ENCODE results near the gene SLC35A2. TPM values are rescaled to one million over a fixed set of nuclear protein-coding genes. Genes with fewer than 3 reads are reported as not detected.

The SLC35A2 gene
- total RNA-seq, 2 experiments from 2014 or later = 9.9 to 22.2 TPM

GRCh38 chrX:48927736-48928382 lies 16.4 kb upstream of the SLC35A2 start:
- peak overlapping the region; percentile 24 for H3K4me3 ChIP-seq (ENCODE audit: low read depth, low read length, poor library complexity, severe bottlenecking)
- ChIA-PET CTCF (ENCODE audit: unreplicated experiment) (interaction anchor here (0.5 kb wide), 1 partner anchor 11 kb away, joined by 3 read pairs; no protein-coding TSS in a partner anchor), POLR2A (interaction anchor here (1.3 kb wide), 1 partner anchor 12 kb away, joined by 3 read pairs; no protein-coding TSS in a partner anchor)
- no peaks in the 10 kb centered on the region for H4K20me1 ChIP-seq (ENCODE audit: insufficient read depth, low read length)
- H2AFZ ChIP-seq (ENCODE audit: low read length) = no peak overlapping the region
- intact Hi-C loops (cut with micrococcal nuclease; ENCODE audit: unreplicated experiment) = no loop called here
- peaks cover 22% of the 10 kb centered on the region for H3K4me1 ChIP-seq (ENCODE audit: insufficient read depth, low read length, poor library complexity, severe bottlenecking)
- no peaks in the 10 kb centered on the region for H3K9me3 ChIP-seq (ENCODE audit: low read length)
- BruUV-seq (replicated peaks) = no TSS peak
- peaks cover 77% of the 10 kb centered on the region for H3K36me3 ChIP-seq (ENCODE audit: insufficient read depth, low read length)
- TF ChIP-seq EZH2phosphoT487 (IDR thresholded peaks at IDR 0.05; ENCODE audit: borderline replicate concordance, low read depth, low read length) (no peak), CTCF (conservative IDR thresholded peaks at IDR 0.05; ENCODE audit: low read length) (no peak)
- H3K9me2 ChIP-seq (ENCODE audit: insufficient read depth, low read length) = no peaks in the 10 kb centered on the region
- no peak for DNase-seq (ENCODE audit: low spot score)
- H3K4me2 ChIP-seq (ENCODE audit: low read length) = peak overlapping the region; percentile 76
- peaks cover 18% of the 10 kb centered on the region; the same call in 1 of the 2 replicates for H3K79me2 ChIP-seq (ENCODE audit: insufficient read depth, low read depth, low read length)
- peak overlapping the region; percentile 58 for H3K27ac ChIP-seq (ENCODE audit: low read depth, low read length, poor library complexity, severe bottlenecking)

- Histone ChIP-seq H3K79me2 (ENCODE audit: insufficient read depth, low read depth, low read length) (peaks cover 18% of the 10 kb centered on the region; the same call in 1 of the 2 replicates), H3K4me1 (ENCODE audit: insufficient read depth, low read length, poor library complexity, severe bottlenecking) (peaks cover 22% of the 10 kb centered on the region), H3K4me3 (ENCODE audit: low read depth, low read length, poor library complexity, severe bottlenecking) (no peak overlapping the region), H2AFZ (ENCODE audit: low read length) (no peak overlapping the region), H3K4me2 (ENCODE audit: low read length) (peak overlapping the region; percentile 76), H3K9me2 (ENCODE audit: insufficient read depth, low read length) (no peaks in the 10 kb centered on the region), H4K20me1 (ENCODE audit: insufficient read depth, low read length) (no peaks in the 10 kb centered on the region), H3K9me3 (ENCODE audit: low read length) (no peaks in the 10 kb centered on the region), H3K36me3 (ENCODE audit: insufficient read depth, low read length) (peaks cover 76% of the 10 kb centered on the region), H3K27ac (ENCODE audit: low read depth, low read length, poor library complexity, severe bottlenecking) (peak overlapping the region; percentile 58)
- TF ChIP-seq CTCF (conservative IDR thresholded peaks at IDR 0.05; ENCODE audit: low read length) (no peak), EZH2phosphoT487 (IDR thresholded peaks at IDR 0.05; ENCODE audit: borderline replicate concordance, low read depth, low read length) (no peak)
- DNase-seq (ENCODE audit: low spot score) = no peak
- intact Hi-C loops (cut with micrococcal nuclease; ENCODE audit: unreplicated experiment) = no loop called here
- no TSS peak for BruUV-seq (replicated peaks)
- ChIA-PET CTCF (ENCODE audit: unreplicated experiment) (interaction anchor here (0.5 kb wide), 1 partner anchor 12 kb away, joined by 3 read pairs; no protein-coding TSS in a partner anchor), POLR2A (interaction anchor here (1.3 kb wide), 1 partner anchor 13 kb away, joined by 3 read pairs; no protein-coding TSS in a partner anchor)
Measured at GRCh38 chrX:48927123-48927522, 15.7 kb upstream of the SLC35A2 start.

- intact Hi-C loops (cut with micrococcal nuclease; ENCODE audit: unreplicated experiment) = no loop called here
- Histone ChIP-seq H3K79me2 (ENCODE audit: insufficient read depth, low read depth, low read length) (peaks cover 18% of the 10 kb centered on the region; the same call in 1 of the 2 replicates), H3K27ac (ENCODE audit: low read depth, low read length, poor library complexity, severe bottlenecking) (no peak overlapping the region), H3K4me2 (ENCODE audit: low read length) (no peak overlapping the region), H3K9me2 (ENCODE audit: insufficient read depth, low read length) (no peaks in the 10 kb centered on the region), H3K9me3 (ENCODE audit: low read length) (no peaks in the 10 kb centered on the region), H3K4me1 (ENCODE audit: insufficient read depth, low read length, poor library complexity, severe bottlenecking) (peaks cover 50% of the 10 kb centered on the region), H3K36me3 (ENCODE audit: insufficient read depth, low read length) (peaks cover 59% of the 10 kb centered on the region), H2AFZ (ENCODE audit: low read length) (no peak overlapping the region), H3K4me3 (ENCODE audit: low read depth, low read length, poor library complexity, severe bottlenecking) (no peak overlapping the region), H4K20me1 (ENCODE audit: insufficient read depth, low read length) (no peaks in the 10 kb centered on the region)
- TF ChIP-seq CTCF (conservative IDR thresholded peaks at IDR 0.05; ENCODE audit: low read length) (no peak), EZH2phosphoT487 (IDR thresholded peaks at IDR 0.05; ENCODE audit: borderline replicate concordance, low read depth, low read length) (no peak)
- POLR2A ChIA-PET = no interaction called here
- CTCF ChIA-PET (ENCODE audit: unreplicated experiment) = no interaction called here
- no peak for DNase-seq (ENCODE audit: low spot score)
- BruUV-seq (replicated peaks) = no TSS peak
Measured at GRCh38 chrX:48924270-48924669, 12.8 kb upstream of the SLC35A2 start.

All from OCI-LY7 (cell line).